ENCODE measurements around the gene MCOLN1.

MCOLN1 gene

GRCh38 chr19:7522072-7522922 lies at the start of gene MCOLN1:
TSS of gene MCOLN1 (plus strand) at chr19:7522624. CDS start at chr19:7522751, 127 bp downstream.
- peak; percentile 100 for DNase-seq

- no peak for DNase-seq
Observed at GRCh38 chr19:7475665-7476064, 46.8 kb upstream of the MCOLN1 start.

- DNase-seq, result no peak
Observed at GRCh38 chr19:7476241-7476640, 46.2 kb upstream of the MCOLN1 start.

- DNase-seq, result no peak
Observed at GRCh38 chr19:7476777-7477494, 45.5 kb upstream of the MCOLN1 start.

- no peak for DNase-seq
Observed at GRCh38 chr19:7477758-7478157, 44.7 kb upstream of the MCOLN1 start.

GRCh38 chr19:7478173-7478842 lies 44.1 kb upstream of the MCOLN1 start:
- no peak for DNase-seq

- DNase-seq, result no peak
Observed at GRCh38 chr19:7478843-7479227, 43.6 kb upstream of the MCOLN1 start.

- no peak for DNase-seq
Observed at GRCh38 chr19:7480222-7480969, 42.0 kb upstream of the MCOLN1 start.

GRCh38 chr19:7480970-7481255 lies 41.5 kb upstream of the MCOLN1 start:
- DNase-seq, result no peak

GRCh38 chr19:7482584-7483439 lies 39.6 kb upstream of the MCOLN1 start:
- DNase-seq, result no peak

- DNase-seq, result no peak
Observed at GRCh38 chr19:7483720-7484201, 38.7 kb upstream of the MCOLN1 start.

GRCh38 chr19:7486923-7487322 lies 35.5 kb upstream of the MCOLN1 start:
- DNase-seq, result no peak

GRCh38 chr19:7488736-7489353 lies 33.6 kb upstream of the MCOLN1 start, which contains the start of gene PEX11G:
TSS of gene PEX11G (minus strand) at chr19:7489035. CDS start at chr19:7489010, 25 bp downstream.
- peak; percentile 86 for DNase-seq

GRCh38 chr19:7489609-7490044 lies 32.8 kb upstream of the MCOLN1 start:
- no peak for DNase-seq

- DNase-seq, result no peak
Observed at GRCh38 chr19:7492142-7492541, 30.3 kb upstream of the MCOLN1 start.

GRCh38 chr19:7492558-7492957 lies 29.9 kb upstream of the MCOLN1 start:
- no peak for DNase-seq

GRCh38 chr19:7494416-7495098 lies 27.9 kb upstream of the MCOLN1 start:
- DNase-seq, result no peak

- DNase-seq, result no peak
Observed at GRCh38 chr19:7497292-7497691, 25.1 kb upstream of the MCOLN1 start.

GRCh38 chr19:7500811-7501450 lies 21.5 kb upstream of the MCOLN1 start:
- DNase-seq, result no peak

GRCh38 chr19:7502552-7502951 lies 19.9 kb upstream of the MCOLN1 start:
- DNase-seq, result no peak

Measured in activated gamma-delta T cell treated with Interleukin-2 at 50 U/mL for 16 hours (primary cell).